Panc1 (cell line): ENCODE measurements around the gene TNPO2. TPM values are rescaled to one million over a fixed set of nuclear protein-coding genes. Genes with fewer than 3 reads are reported as not detected.

Experiments used
- ATAC-seq: fragments of 200-7000 bp; cut with Tn5 transposase; 2 replicates; pipeline ENCODE4 v1.9.1; 2020; ENCODE audit warnings: mild to moderate bottlenecking, moderate library complexity
- BruUV-seq: library from RNA; stranded (reverse); fragments of 400-500 nt; replicated peaks from 2 replicates; lab custom pipeline; 2021; lab: Mats Ljungman, UMichigan
- CTCF ChIA-PET: fragments of 300-600 bp; sonication (Branson Sonifier 250); formaldehyde crosslinking; loops from one replicate; lab custom pipeline; 2022; ENCODE audit warnings: antibody characterized with exemption; lab: Charles Lee
- POLR2A ChIA-PET: fragments of 300-600 bp; sonication (Branson Sonifier 250); formaldehyde crosslinking; loops from one replicate; lab custom pipeline; 2022; ENCODE audit warnings: antibody characterized with exemption; lab: Charles Lee
- DNase-seq: peaks from one replicate; pipeline ENCODE4 v3.0.0-alpha.2; 2010; ENCODE audit warnings: low read depth, low spot score
- H3K27ac ChIP-seq: 2 replicates; pipeline ENCODE4 v1.5.1; 2011; ENCODE audit warnings: mild to moderate bottlenecking, low read length, inconsistent platforms
- H3K27me3 ChIP-seq: fragments of 200-500 bp; sonication (Bioruptor generic); 2 replicates; pipeline ENCODE4 v1.6.0; 2014; ENCODE audit warnings: low read length, inconsistent platforms; ENCODE audit not compliant: control insufficient read depth, insufficient read depth
- H3K36me3 ChIP-seq: fragments of 200-500 bp; sonication (Bioruptor generic); 2 replicates; pipeline ENCODE4 v1.5.1; 2014; ENCODE audit warnings: inconsistent platforms, mild to moderate bottlenecking, low read length, moderate library complexity; ENCODE audit not compliant: control insufficient read depth, insufficient read depth
- H3K4me1 ChIP-seq: 2 replicates; pipeline ENCODE4 v1.5.1; 2011; ENCODE audit warnings: inconsistent platforms, mild to moderate bottlenecking, low read length, moderate library complexity; ENCODE audit not compliant: control insufficient read depth, insufficient read depth
- H3K4me3 ChIP-seq, 2 experiments: 2 replicates each; pipeline ENCODE4 v1.5.1; 2011 to 2012; ENCODE audit warnings: low read depth in 2 of 2, low read length in 2 of 2, mild to moderate bottlenecking in 2 of 2, inconsistent platforms in 1 of 2, moderate library complexity in 1 of 2
- H3K9me3 ChIP-seq: fragments of 200-500 bp; sonication (Bioruptor generic); 2 replicates; pipeline ENCODE4 v1.5.1; 2014; ENCODE audit warnings: low read depth, mild to moderate bottlenecking, inconsistent platforms, low read length, moderate library complexity; ENCODE audit not compliant: control insufficient read depth, insufficient read depth
- POLR2AphosphoS5 ChIP-seq: IDR thresholded peaks from 2 replicates; pipeline ENCODE4 v1.6.1; 2012; ENCODE audit warnings: mild to moderate bottlenecking, low read depth, low read length, moderate library complexity
- SIN3A ChIP-seq: IDR thresholded peaks from 2 replicates; pipeline ENCODE4 v1.6.1; 2012; ENCODE audit warnings: low read depth, mild to moderate bottlenecking, low read length, moderate library complexity, borderline replicate concordance; ENCODE audit not compliant: insufficient read depth
- TCF7L2 ChIP-seq: IDR thresholded peaks from 2 replicates; pipeline ENCODE4 v1.6.1; 2011; ENCODE audit warnings: mild to moderate bottlenecking, low read depth, low read length, inconsistent platforms
- in situ Hi-C: cut with HindIII; loops from 2 replicates; pipeline ENCODE4 v1.10.0; 2016; ENCODE audit warnings: low sequenced_read_pairs, low pct_unique_long_range_greater_than_20kb
- intact Hi-C: fragments of 100-400 bp; cut with micrococcal nuclease; formaldehyde crosslinking; loops from one replicate; pipeline ENCODE4 v1.10.0; 2022; ENCODE audit not compliant: unreplicated experiment
- total RNA-seq: library from RNA; stranded (reverse); gene quantifications from one replicate; pipeline ENCODE4 v1.2.1, GENCODE V29; 2021; ENCODE audit not compliant: unreplicated experiment
- TF ChIP-seq, protein P1 (sequence below): fragments of 450-650 bp; IDR thresholded peaks from 2 replicates; pipeline ENCODE4 v1.5.1; 2017; ENCODE audit warnings: mild to moderate bottlenecking
- TF ChIP-seq, protein P2 (sequence below), 2 experiments: IDR thresholded peaks; 2 replicates each; pipeline ENCODE4 v1.6.1; 2011 to 2012; ENCODE audit warnings: low read depth in 2 of 2, control low read depth in 1 of 2, low read length in 1 of 2, mild to moderate bottlenecking in 1 of 2, moderate library complexity in 1 of 2; ENCODE audit not compliant: insufficient read depth in 1 of 2

TNPO2 gene
- total RNA-seq, 1 experiment from 2014 or later: 83.3 TPM

DNA sequence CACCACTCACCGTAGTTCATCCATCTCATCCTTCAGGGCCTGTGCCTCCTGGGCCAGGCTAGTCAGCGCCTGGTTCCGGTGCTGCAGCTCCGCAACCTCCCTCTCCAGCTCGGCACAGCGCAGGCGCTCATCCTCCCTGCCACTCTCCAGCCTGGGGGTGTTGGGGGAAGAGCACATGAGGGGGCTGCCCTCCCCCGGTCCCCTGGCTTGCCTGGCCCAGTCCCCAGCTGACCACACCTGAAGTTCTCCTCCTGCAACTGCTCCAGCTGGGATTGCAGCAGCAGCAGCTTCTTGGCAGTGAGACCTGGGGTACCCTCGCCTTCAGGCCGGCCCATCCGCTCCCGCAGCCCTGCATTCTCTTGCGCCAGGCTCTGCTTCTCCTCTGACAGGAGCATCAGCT lies 47.2 kb upstream of the TNPO2 start:
- no peaks in the 10 kb centered on the region for H3K36me3 ChIP-seq
- CTCF ChIA-PET: interaction anchor here (1.0 kb wide), 1 partner anchor 25 kb away, joined by 3 read pairs; no protein-coding TSS in a partner anchor
- POLR2A ChIA-PET: interaction anchor here (0.7 kb wide), 1 partner anchor 76 kb away, joined by 3 read pairs; no protein-coding TSS in a partner anchor
- H3K27ac ChIP-seq: no peak overlapping the region
- no TSS peak for BruUV-seq
- H3K9me3 ChIP-seq: no peaks in the 10 kb centered on the region
- DNase-seq (no peak), ATAC-seq (no peak)
- TF ChIP-seq SIN3A (no peak), POLR2AphosphoS5 (no peak), TCF7L2 (no peak)
- TF ChIP-seq, protein P1, sequence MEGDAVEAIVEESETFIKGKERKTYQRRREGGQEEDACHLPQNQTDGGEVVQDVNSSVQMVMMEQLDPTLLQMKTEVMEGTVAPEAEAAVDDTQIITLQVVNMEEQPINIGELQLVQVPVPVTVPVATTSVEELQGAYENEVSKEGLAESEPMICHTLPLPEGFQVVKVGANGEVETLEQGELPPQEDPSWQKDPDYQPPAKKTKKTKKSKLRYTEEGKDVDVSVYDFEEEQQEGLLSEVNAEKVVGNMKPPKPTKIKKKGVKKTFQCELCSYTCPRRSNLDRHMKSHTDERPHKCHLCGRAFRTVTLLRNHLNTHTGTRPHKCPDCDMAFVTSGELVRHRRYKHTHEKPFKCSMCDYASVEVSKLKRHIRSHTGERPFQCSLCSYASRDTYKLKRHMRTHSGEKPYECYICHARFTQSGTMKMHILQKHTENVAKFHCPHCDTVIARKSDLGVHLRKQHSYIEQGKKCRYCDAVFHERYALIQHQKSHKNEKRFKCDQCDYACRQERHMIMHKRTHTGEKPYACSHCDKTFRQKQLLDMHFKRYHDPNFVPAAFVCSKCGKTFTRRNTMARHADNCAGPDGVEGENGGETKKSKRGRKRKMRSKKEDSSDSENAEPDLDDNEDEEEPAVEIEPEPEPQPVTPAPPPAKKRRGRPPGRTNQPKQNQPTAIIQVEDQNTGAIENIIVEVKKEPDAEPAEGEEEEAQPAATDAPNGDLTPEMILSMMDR: no peak
- TF ChIP-seq, protein P2, sequence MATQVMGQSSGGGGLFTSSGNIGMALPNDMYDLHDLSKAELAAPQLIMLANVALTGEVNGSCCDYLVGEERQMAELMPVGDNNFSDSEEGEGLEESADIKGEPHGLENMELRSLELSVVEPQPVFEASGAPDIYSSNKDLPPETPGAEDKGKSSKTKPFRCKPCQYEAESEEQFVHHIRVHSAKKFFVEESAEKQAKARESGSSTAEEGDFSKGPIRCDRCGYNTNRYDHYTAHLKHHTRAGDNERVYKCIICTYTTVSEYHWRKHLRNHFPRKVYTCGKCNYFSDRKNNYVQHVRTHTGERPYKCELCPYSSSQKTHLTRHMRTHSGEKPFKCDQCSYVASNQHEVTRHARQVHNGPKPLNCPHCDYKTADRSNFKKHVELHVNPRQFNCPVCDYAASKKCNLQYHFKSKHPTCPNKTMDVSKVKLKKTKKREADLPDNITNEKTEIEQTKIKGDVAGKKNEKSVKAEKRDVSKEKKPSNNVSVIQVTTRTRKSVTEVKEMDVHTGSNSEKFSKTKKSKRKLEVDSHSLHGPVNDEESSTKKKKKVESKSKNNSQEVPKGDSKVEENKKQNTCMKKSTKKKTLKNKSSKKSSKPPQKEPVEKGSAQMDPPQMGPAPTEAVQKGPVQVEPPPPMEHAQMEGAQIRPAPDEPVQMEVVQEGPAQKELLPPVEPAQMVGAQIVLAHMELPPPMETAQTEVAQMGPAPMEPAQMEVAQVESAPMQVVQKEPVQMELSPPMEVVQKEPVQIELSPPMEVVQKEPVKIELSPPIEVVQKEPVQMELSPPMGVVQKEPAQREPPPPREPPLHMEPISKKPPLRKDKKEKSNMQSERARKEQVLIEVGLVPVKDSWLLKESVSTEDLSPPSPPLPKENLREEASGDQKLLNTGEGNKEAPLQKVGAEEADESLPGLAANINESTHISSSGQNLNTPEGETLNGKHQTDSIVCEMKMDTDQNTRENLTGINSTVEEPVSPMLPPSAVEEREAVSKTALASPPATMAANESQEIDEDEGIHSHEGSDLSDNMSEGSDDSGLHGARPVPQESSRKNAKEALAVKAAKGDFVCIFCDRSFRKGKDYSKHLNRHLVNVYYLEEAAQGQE (IDR thresholded peaks at IDR 0.05; ENCODE audit: insufficient read depth in 1 of 2, low read depth in 2 of 2, low read length in 1 of 2): no peak
- H3K4me3 ChIP-seq: no peak overlapping the region
- in situ Hi-C loops (no loop called here), intact Hi-C loops (no loop called here)
- no peaks in the 10 kb centered on the region for H3K4me1 ChIP-seq
- H3K27me3 ChIP-seq: no peaks in the 10 kb centered on the region

DNA sequence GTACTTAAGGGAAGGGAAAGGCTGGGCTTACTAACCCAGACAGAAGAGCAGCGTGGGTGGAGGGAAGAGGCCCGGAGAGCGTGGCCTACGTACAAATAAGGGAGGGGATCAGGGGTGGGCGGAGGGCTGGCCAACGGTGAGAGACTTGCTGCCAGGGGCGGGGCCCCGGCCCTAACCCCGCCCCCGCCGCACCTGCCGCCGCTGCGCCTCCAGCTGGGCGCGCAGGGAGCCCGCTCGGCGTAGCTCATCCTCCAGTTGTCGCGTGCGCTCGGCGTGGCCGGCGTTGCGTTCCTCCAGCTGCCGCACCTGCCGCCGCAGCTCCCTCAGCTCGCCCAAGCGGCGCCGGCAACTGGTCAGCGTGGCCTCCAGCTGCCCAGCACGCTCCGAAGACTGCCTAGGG lies 46.0 kb upstream of the TNPO2 start:
- ChIA-PET CTCF (interaction anchor here (0.7 kb wide), 1 partner anchor 1118 kb away, joined by 3 read pairs; no protein-coding TSS in a partner anchor), POLR2A (no interaction called here)
- intact Hi-C loops: no loop called here
- in situ Hi-C loops: no loop called here
- Histone ChIP-seq H3K27ac (no peak overlapping the region), H3K9me3 (no peaks in the 10 kb centered on the region), H3K4me3 (no peak overlapping the region), H3K36me3 (no peaks in the 10 kb centered on the region), H3K27me3 (no peaks in the 10 kb centered on the region), H3K4me1 (no peaks in the 10 kb centered on the region)
- ATAC-seq: no peak
- BruUV-seq: no TSS peak
- TF ChIP-seq TCF7L2 (no peak), SIN3A (no peak), POLR2AphosphoS5 (no peak)
- no peak for DNase-seq

DNA sequence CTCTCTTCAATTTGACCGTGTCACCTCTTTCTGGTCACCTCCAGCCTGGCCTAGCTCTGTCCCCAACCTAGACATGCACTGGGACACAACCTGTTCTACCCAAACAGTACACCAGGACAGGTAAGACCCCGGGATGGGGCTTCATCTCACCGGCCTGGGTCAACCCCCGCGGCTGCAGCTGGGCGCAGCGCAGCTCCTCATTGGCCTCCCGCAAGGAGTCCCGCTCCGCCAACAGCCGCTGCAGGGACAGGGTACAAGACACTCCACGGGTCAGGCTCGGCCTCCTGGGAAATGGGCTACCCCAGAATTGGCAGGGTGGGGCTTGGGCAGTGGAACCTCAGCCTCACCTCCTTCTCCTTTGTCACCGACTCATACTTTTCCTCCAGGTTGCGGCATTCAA lies 43.9 kb upstream of the TNPO2 start:
- CTCF ChIA-PET: interaction anchor here (1.0 kb wide), 1 partner anchor 28 kb away, joined by 4 read pairs; no protein-coding TSS in a partner anchor
- in situ Hi-C loops (no loop called here), intact Hi-C loops (no loop called here)

More for the DNA sequence above, 43.9 kb upstream of the TNPO2 start:
- Histone ChIP-seq H3K9me3 (no peaks in the 10 kb centered on the region), H3K36me3 (no peaks in the 10 kb centered on the region), H3K27ac (no peak overlapping the region), H3K27me3 (no peaks in the 10 kb centered on the region), H3K4me3 (no peak overlapping the region), H3K4me1 (no peaks in the 10 kb centered on the region)
- BruUV-seq: no TSS peak
- ATAC-seq (no peak), DNase-seq (no peak)
- TF ChIP-seq, protein P2 (IDR thresholded peaks at IDR 0.05; ENCODE audit: insufficient read depth in 1 of 2, low read depth in 2 of 2, low read length in 1 of 2): no peak
- TF ChIP-seq, protein P1: no peak
- POLR2A ChIA-PET: interaction anchor here (0.7 kb wide), 1 partner anchor 12 kb away, joined by 3 read pairs; no protein-coding TSS in a partner anchor
